ENCODE data around the gene SRPK2.
"Not testable (repeated sequence)": the region's sequence is repeated elsewhere in the genome, so short reads cannot be mapped to it uniquely, and the experiment has no call there.

The SRPK2 gene

DNA sequence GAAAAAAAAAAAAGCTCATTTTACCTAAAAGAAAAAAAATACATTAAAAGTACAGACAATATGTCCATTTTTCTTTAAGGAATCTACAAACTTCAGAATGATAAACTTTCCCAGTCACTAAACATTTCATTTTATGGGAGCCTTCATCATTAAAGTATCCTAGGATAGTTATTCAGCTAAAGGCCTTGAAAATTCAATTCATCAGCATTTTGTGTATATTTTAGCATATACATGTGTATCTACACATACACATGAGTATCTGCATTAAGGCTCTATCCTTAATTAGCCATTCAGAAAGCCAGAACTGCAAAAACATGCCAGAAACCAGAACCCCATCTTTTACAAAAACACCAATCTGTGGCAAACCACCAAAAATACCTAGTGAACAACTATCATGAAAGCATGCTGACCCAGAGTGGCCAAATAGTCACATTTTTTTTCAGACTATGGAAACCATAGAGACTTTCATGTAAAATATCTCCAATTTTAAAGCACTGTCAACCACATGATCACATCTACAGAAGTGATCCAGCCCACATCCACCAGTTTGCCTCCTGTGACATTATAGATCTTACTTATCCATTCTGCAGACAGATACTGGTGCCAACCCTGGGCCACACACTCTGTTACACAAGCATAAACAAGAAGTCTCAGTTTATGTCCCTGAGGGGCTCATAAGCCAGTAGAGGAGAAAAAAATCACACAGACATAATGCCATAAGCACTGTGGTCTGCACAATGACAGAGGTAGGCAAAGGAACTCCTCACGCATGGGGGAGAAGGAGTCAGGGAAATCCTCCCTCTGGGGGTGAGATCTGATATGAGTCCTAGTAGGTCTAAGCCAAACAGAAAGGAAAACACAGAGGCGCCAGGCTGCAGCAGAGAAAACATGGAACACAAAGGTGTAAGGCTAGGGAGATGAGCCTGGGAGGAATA lies 79.2 kb downstream of the SRPK2 start:
- FAIRE-seq (no peak), DNase-seq (ENCODE audit: insufficient read length, low spot score) (no peak)
- no peak for TF ChIP-seq POLR2A (IDR thresholded peaks at IDR 0.05; ENCODE audit: low read depth, low read length)

GRCh38 chr7:105307163-105307672 lies 81.5 kb downstream of the SRPK2 start:
- FAIRE-seq, result no peak
- DNase-seq (ENCODE audit: insufficient read length, low spot score), result no peak
- no peak for TF ChIP-seq POLR2A (IDR thresholded peaks at IDR 0.05; ENCODE audit: low read depth, low read length)

GRCh38 chr7:105306298-105306748 lies 82.4 kb downstream of the SRPK2 start:
- FAIRE-seq, result no peak
- DNase-seq (ENCODE audit: insufficient read length, low spot score), result no peak
- no peak for TF ChIP-seq POLR2A (IDR thresholded peaks at IDR 0.05; ENCODE audit: low read depth, low read length)

- no peak for DNase-seq (ENCODE audit: insufficient read length, low spot score)
- no peak for TF ChIP-seq POLR2A (IDR thresholded peaks at IDR 0.05; ENCODE audit: low read depth, low read length)
- FAIRE-seq, result no peak
Measured at GRCh38 chr7:105305633-105306032, 83.1 kb downstream of the SRPK2 start.

DNA sequence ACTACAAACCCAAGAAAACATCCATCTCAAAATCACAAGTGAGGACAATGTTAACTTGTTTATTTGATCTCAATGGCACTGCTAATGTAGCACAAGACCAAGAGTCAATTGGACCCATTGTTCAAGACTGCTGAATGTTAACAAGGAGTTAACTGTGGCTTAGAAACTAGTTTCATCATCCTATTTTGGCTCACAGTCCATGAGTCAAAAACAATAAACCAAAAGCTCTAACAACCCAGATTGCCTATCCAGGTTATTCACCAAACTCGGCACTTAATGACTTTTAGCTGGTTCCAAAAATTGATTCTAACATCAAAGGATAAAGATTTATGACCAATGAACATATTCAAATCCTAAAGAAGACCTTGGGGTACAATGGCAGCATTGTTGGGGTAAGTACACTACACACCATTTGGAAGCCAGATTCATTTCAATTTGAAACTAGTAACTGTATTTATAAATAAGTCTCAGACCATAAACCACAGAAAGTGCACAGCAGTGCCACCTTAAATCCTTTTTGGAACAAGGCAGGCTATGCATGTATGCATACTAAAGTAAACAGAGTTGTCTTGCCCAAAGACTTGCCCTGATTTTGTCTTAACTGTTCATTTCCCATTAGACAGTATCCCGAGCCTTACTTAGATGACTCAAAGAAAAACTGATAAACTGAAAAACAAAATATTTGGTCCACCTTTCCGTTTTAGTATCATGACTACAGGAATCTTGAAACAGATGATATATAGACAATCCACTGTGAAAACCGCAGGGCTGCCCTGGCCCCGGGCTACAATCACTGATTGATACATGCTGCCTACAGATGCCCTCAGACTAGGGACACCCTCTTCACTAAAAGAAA lies 84.5 kb downstream of the SRPK2 start:
- DNase-seq (ENCODE audit: insufficient read length, low spot score), result peak; percentile 19
- TF ChIP-seq POLR2A (IDR thresholded peaks at IDR 0.05; ENCODE audit: low read depth, low read length), result no peak
- peak; percentile 97 for FAIRE-seq

DNA sequence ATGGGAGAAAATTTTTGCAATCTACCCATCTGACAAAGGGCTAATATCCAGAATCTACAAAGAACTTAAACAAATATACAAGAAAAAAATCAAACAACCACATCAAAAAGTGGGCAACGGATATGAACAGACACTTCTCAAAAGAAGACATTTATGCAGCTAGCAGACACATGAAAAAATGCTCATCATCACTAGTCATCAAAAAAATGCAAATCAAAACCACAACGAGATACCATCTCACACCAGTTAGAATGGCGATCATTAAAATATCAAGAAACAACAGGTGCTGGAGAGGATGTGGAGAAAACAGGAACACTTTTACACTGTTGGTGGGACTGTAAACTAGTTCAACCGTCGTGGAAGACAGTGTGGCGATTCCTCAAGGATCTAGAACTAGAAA lies 88.1 kb downstream of the SRPK2 start:
- not testable (repeated sequence) for FAIRE-seq; DNase-seq (ENCODE audit: insufficient read length, low spot score)

DNA sequence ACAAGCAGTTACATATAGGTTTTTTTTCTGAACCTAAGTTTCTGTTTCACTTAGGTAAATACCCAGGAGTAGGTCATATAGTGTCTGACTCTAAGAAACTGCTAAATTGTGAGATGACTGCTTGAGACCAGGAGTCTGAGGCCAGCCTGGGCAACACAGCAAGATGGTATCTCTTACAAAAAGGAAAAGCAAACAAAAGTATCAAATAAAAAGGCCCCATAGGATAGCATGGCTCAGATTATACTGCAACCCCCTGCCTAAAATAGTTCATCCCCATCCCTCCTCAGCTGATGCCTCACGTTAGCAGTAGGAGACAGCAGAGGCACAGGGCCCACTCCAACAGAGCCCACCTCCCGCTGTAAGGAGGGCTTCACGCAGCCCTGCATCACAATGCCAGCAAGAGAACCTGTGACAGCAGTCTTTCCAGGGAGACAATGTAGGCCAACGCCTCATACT lies 90.3 kb downstream of the SRPK2 start:
- TF ChIP-seq POLR2A (IDR thresholded peaks at IDR 0.05; ENCODE audit: low read depth, low read length), result no peak
- DNase-seq (ENCODE audit: insufficient read length, low spot score), result no peak
- FAIRE-seq, result no peak

GRCh38 chr7:105297985-105298384 lies 90.7 kb downstream of the SRPK2 start:
- DNase-seq (ENCODE audit: insufficient read length, low spot score) (no peak), FAIRE-seq (no peak)
- TF ChIP-seq POLR2A (IDR thresholded peaks at IDR 0.05; ENCODE audit: low read depth, low read length), result no peak

DNA sequence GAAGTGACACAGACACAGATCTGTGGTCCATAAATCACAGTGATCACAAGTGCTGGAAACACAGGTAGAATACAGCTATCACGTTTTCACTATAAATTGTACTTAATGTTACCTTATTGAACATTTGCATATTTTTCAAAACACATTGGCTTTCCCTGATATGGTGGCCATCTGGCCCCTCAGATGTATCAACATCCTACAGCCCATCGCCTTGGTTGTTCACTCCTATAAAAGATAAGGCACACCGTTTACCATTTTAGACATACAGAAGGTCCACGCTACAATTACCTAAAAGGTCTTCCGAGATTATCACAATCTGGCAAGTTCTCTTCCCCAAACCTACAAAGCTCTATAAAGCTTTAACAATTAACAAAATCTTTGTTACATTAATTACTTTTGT lies 91.4 kb downstream of the SRPK2 start:
- no peak for TF ChIP-seq POLR2A (IDR thresholded peaks at IDR 0.05; ENCODE audit: low read depth, low read length)
- no peak for DNase-seq (ENCODE audit: insufficient read length, low spot score)
- FAIRE-seq, result no peak

DNA sequence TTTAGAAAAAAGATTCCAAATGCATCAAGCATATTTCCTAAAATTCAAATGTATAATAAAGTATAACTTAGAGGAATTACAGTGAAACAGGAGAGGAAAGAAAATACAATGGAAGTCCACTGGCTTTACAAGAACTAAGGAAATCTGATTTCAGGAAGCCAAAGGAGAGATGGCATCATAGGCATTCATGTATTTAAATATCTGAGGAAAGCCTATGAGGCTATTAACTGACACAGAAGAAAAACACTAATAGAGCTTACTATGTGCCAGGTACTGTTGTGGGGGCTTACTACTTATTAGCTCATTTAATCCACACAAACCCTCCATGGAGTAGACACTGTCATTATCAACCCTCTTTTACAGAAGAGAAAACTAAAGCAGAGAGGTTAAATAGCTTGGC lies 92.2 kb downstream of the SRPK2 start:
- no peak for TF ChIP-seq POLR2A (IDR thresholded peaks at IDR 0.05; ENCODE audit: low read depth, low read length)
- FAIRE-seq (no peak), DNase-seq (ENCODE audit: insufficient read length, low spot score) (no peak)

GRCh38 chr7:105295596-105296352 lies 92.9 kb downstream of the SRPK2 start:
- FAIRE-seq (no peak), DNase-seq (ENCODE audit: insufficient read length, low spot score) (no peak)
- TF ChIP-seq POLR2A (IDR thresholded peaks at IDR 0.05; ENCODE audit: low read depth, low read length), result no peak

- DNase-seq (ENCODE audit: insufficient read length, low spot score); FAIRE-seq: not testable (repeated sequence)
Measured at GRCh38 chr7:105294482-105294881, 94.2 kb downstream of the SRPK2 start.

DNA sequence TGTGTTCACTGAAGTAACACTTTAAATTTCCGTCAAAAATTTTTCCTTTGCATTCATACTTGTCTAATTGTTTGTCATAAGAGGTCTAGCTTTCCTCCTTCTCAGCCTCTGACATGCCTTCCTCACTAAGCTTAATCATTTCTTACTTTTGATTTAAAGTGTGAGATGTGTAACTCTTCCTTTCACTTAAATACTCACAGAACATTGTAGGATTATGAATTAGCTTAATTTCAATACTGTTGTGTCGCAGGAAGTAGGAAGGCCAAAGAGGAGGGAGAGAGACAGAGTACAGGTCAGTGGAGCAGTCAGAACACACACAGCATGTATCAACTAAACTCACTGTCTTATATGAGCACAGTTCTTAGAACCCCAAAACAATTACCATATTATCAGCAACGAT lies 99.0 kb downstream of the SRPK2 start:
- no peak for TF ChIP-seq POLR2A (IDR thresholded peaks at IDR 0.05; ENCODE audit: low read depth, low read length)
- FAIRE-seq, result no peak

More for the DNA sequence above, 99.0 kb downstream of the SRPK2 start:
- DNase-seq (ENCODE audit: insufficient read length, low spot score), result no peak

Measured in H54 (cell line).